Suprapubic skin (tissue), 4 donors: ENCODE data around the gene UTS2B.

Experiments used
- EP300 ChIP-seq: sonication (generic); formaldehyde crosslinking; IDR thresholded peaks from one replicate; pipeline ENCODE4 v1.6.1; 2017; ENCODE audit warnings: antibody characterized with exemption
- POLR2A ChIP-seq, 2 donors: fragments of 450-650 bp; IDR thresholded peaks; one replicate each; pipeline ENCODE4 v1.6.1; 2017; ENCODE audit warnings: antibody characterized with exemption in 2 of 2, mild to moderate bottlenecking in 2 of 2, moderate library complexity in 2 of 2
- POLR2AphosphoS5 ChIP-seq, 3 donors: sonication (generic); formaldehyde crosslinking; IDR thresholded peaks; one replicate each; pipeline ENCODE4 v1.6.1; 2017; ENCODE audit warnings: antibody characterized with exemption in 3 of 3
- TF ChIP-seq, protein P1 (sequence below), 2 donors: fragments of 200-600 bp in 1 of 2; fragments of 450-650 bp in 1 of 2; sonication (generic) in 1 of 2; IDR thresholded peaks; one replicate each; pipeline ENCODE4 v1.5.1; 2016 to 2019; ENCODE audit warnings: antibody characterized with exemption in 2 of 2, mild to moderate bottlenecking in 1 of 2, moderate library complexity in 1 of 2

GRCh38 chr3:191301017-191301416, 29.3 kb downstream of the UTS2B start:
- no peak for TF ChIP-seq POLR2A (IDR thresholded peaks at IDR 0.05)
- TF ChIP-seq, protein P1, sequence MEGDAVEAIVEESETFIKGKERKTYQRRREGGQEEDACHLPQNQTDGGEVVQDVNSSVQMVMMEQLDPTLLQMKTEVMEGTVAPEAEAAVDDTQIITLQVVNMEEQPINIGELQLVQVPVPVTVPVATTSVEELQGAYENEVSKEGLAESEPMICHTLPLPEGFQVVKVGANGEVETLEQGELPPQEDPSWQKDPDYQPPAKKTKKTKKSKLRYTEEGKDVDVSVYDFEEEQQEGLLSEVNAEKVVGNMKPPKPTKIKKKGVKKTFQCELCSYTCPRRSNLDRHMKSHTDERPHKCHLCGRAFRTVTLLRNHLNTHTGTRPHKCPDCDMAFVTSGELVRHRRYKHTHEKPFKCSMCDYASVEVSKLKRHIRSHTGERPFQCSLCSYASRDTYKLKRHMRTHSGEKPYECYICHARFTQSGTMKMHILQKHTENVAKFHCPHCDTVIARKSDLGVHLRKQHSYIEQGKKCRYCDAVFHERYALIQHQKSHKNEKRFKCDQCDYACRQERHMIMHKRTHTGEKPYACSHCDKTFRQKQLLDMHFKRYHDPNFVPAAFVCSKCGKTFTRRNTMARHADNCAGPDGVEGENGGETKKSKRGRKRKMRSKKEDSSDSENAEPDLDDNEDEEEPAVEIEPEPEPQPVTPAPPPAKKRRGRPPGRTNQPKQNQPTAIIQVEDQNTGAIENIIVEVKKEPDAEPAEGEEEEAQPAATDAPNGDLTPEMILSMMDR (IDR thresholded peaks at IDR 0.05) = no peak
- no peak for TF ChIP-seq POLR2AphosphoS5 (IDR thresholded peaks at IDR 0.05)
- no peak for TF ChIP-seq EP300
